ENCODE data around the gene MYOT.

- TF ChIP-seq CTCF (IDR thresholded peaks at IDR 0.05) (no peak), POLR2A (IDR thresholded peaks at IDR 0.05) (no peak), EP300 (IDR thresholded peaks at IDR 0.05) (no peak)
Measured at GRCh38 chr5:137845472-137845871, 22.2 kb upstream of the MYOT start.

All from tibial nerve (tissue), 4 donors.